Testis (tissue), 2 donors: ENCODE measurements around the gene CD300LD.
"Not testable (repeated sequence)": the region's sequence is repeated elsewhere in the genome, so short reads cannot be mapped to it uniquely, and the experiment has no call there.

Experiments used
- CTCF ChIP-seq, 3 experiments: fragments of 450-650 bp in 2 of 3; fragments of 200-600 bp in 1 of 3; sonication (generic) in 1 of 3; IDR thresholded peaks; one replicate each; pipeline ENCODE4 v1.5.1; 2016 to 2019; ENCODE audit warnings: antibody characterized with exemption in 3 of 3, mild to moderate bottlenecking in 2 of 3, moderate library complexity in 1 of 3
- POLR2A ChIP-seq: fragments of 450-650 bp; IDR thresholded peaks from one replicate; pipeline ENCODE4 v1.6.1; 2017; ENCODE audit warnings: antibody characterized with exemption, mild to moderate bottlenecking, moderate library complexity

GRCh38 chr17:74630251-74630650, 38.2 kb upstream of the CD300LD start:
- TF ChIP-seq POLR2A; CTCF (IDR thresholded peaks at IDR 0.05): not testable (repeated sequence)
